ENCODE measurements around the gene SCUBE1. TPM values are rescaled to one million over a fixed set of nuclear protein-coding genes. Genes with fewer than 3 reads are reported as not detected.

SCUBE1 gene
- total and polyA plus RNA-seq, 2 of the 8 experiments (the other 6 are each of a cell fraction or from before 2014, with no cell fraction given) = 2.3 to 4.9 TPM

DNA sequence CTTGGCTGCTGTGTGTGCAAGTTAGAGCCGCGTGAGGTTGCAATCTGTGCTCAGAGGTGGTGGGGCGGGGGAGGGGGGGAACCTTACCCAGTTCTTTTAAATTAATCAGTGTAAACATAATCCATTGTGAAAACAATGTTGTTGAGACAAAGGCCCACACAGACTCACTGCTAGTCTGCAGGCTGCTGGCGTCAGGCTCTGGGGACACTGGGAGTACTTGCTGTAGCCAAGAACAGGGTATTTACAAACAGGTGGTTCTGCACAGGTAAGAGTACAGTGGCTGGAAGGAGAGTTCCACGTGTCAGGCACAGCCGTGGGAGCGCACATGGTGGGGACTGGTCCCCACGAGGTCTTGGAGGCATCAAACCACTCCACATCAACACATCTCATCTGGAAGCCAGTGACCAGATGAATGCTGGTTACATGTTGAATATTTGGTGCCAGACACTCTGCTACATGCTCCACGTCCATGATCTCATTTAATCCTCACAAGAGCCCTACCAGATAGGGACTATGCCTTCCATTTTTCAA lies 27.4 kb downstream of the SCUBE1 start:
- Histone ChIP-seq H3K14ac (ENCODE audit: insufficient read length) (no peak overlapping the region), H3K56ac (replicated peaks; ENCODE audit: insufficient read length, low read depth, low read length) (no peak overlapping the region), H4K91ac (replicated peaks; ENCODE audit: insufficient read length, low read length) (no peak overlapping the region), H3K18ac (ENCODE audit: extremely low read depth, low read length) (0 out of 2 replicates have a peak overlapping the region, but pooled peaks have one; percentile 38), H4K8ac (ENCODE audit: extremely low read depth, insufficient read depth, low read length) (no peak overlapping the region), H2AK5ac (ENCODE audit: low read depth, low read length) (no peak overlapping the region), H3K36me3 (ENCODE audit: control insufficient read depth in 2 of 4, insufficient read depth in 4 of 4, low read length in 3 of 4) (no peaks in the 10 kb centered on the region), H3K4me1 (replicated peaks in 1 of 4; ENCODE audit: control insufficient read depth in 3 of 4, insufficient read depth in 4 of 4, low read length in 3 of 4) (peaks cover 0 to 4% (median 0%) of the 10 kb centered on the region in 4 experiments; a peak in 2 of 7 replicates), H3K4me2 (ENCODE audit: insufficient read depth in 1 of 2, low read depth in 2 of 2, low read length in 2 of 2) (peak overlapping the region in 1 of 2 experiments; percentile 2; a peak in 1 of 4 replicates), H3K4ac (replicated peaks; ENCODE audit: insufficient read length, low read depth, low read length) (no peak overlapping the region), H4K20me1 (replicated peaks in 1 of 2; ENCODE audit: control insufficient read depth in 1 of 2, insufficient read depth in 2 of 2, low read length in 2 of 2) (no peaks in the 10 kb centered on the region), H4K5ac (ENCODE audit: insufficient read length, low read depth, low read length) (no peak overlapping the region), H3K4me3 (ENCODE audit: extremely low read depth in 1 of 4, insufficient read depth in 2 of 4, low read depth in 3 of 4, low read length in 4 of 4) (no peak overlapping the region), H2BK120ac (replicated peaks; ENCODE audit: low read depth, low read length) (no peak overlapping the region), H3K79me1 (ENCODE audit: low read depth, low read length) (no peaks in the 10 kb centered on the region), H3K27me3 (replicated peaks in 1 of 4; ENCODE audit: control insufficient read depth in 3 of 4, extremely low read depth in 1 of 4, insufficient read depth in 3 of 4, low read length in 3 of 4) (no peaks in the 10 kb centered on the region; a peak in 1 of 7 replicates), H2BK20ac (ENCODE audit: low read length) (no peak overlapping the region), H3K23me2 (ENCODE audit: low read depth, low read length) (no peaks in the 10 kb centered on the region), H3K27ac (ENCODE audit: low read depth, low read length) (no peak overlapping the region), H3K9me3 (ENCODE audit: insufficient read depth in 2 of 2, low read depth in 1 of 2, low read length in 1 of 2) (no peaks in the 10 kb centered on the region), H3K79me2 (ENCODE audit: control insufficient read depth in 1 of 2, insufficient read depth in 2 of 2, low read length in 2 of 2) (no peaks in the 10 kb centered on the region), H2BK15ac (ENCODE audit: low read length) (0 out of 2 replicates have a peak overlapping the region, but pooled peaks have one; percentile 54), H2AFZ (ENCODE audit: low read length) (no peak overlapping the region), H2BK12ac (ENCODE audit: low read depth, low read length) (0 out of 2 replicates have a peak overlapping the region, but pooled peaks have one; percentile 9), H3K9ac (replicated peaks in 1 of 4; ENCODE audit: extremely low read depth in 1 of 4, low read depth in 3 of 4, low read length in 3 of 4) (no peak overlapping the region), H3K23ac (ENCODE audit: insufficient read length) (no peak overlapping the region), H2BK5ac (ENCODE audit: low read depth, low read length) (no peak overlapping the region)
- CTCF ChIA-PET (ENCODE audit: partially characterized antibody) = interaction anchor here (0.9 to 3.9 kb wide), 4 partner anchors 13 to 45 kb away, joined by 3 to 13 read pairs (median 4); no protein-coding TSS in a partner anchor
- POLR2A ChIA-PET (ENCODE audit: partially characterized antibody) = no interaction called here
- DNase-seq (ENCODE audit: low read depth in 1 of 2, low spot score in 2 of 2) (no peak), FAIRE-seq (no peak)
- WGBS, 2 experiments (ENCODE audit: extremely low coverage in 1 of 2, insufficient coverage in 1 of 2, insufficient read length in 1 of 2, insufficient replicate concordance in 2 of 2, low coverage in 1 of 2, low lambda C conversion rate in 2 of 2, missing lambda C conversion rate in 1 of 2) = 80% methylated on average over 8 of the region's 9 CpGs; no CpG with 5 or more reads in 1 of the 2 experiments
- TF ChIP-seq YY1 (IDR thresholded peaks at IDR 0.05; ENCODE audit: low read depth, low read length) = no peak
- TF ChIP-seq EP300 (IDR thresholded peaks at IDR 0.05; ENCODE audit: borderline replicate concordance in 1 of 2, low read depth in 2 of 2, low read length in 2 of 2) = no peak
- no peak for TF ChIP-seq HDAC2 (IDR thresholded peaks at IDR 0.05; ENCODE audit: borderline replicate concordance in 1 of 2, low read depth in 2 of 2, low read length in 2 of 2)
- TF ChIP-seq RFX5 (IDR thresholded peaks at IDR 0.05; ENCODE audit: borderline replicate concordance, low read depth, low read length) = no peak
- no peak for TF ChIP-seq TEAD4 (IDR thresholded peaks at IDR 0.05; ENCODE audit: low read depth, low read length)
- TF ChIP-seq GABPA (IDR thresholded peaks at IDR 0.05; ENCODE audit: borderline replicate concordance, insufficient read depth, low read length) = no peak
- no peak for TF ChIP-seq SP4 (IDR thresholded peaks at IDR 0.05; ENCODE audit: low read length)
- no peak for TF ChIP-seq BRCA1 (IDR thresholded peaks at IDR 0.05; ENCODE audit: low read depth, low read length)
- no peak for TF ChIP-seq PHF8 (conservative IDR thresholded peaks at IDR 0.05; ENCODE audit: low read depth, low read length)
- no peak for TF ChIP-seq MAFK (IDR thresholded peaks at IDR 0.05; ENCODE audit: low read depth, low read length)
- no peak for TF ChIP-seq SP2 (IDR thresholded peaks at IDR 0.05; ENCODE audit: low read length)
- TF ChIP-seq ZNF274 (IDR thresholded peaks at IDR 0.05; ENCODE audit: borderline replicate concordance, extremely low read depth, low read length) = no peak
- no peak for TF ChIP-seq NANOG (IDR thresholded peaks at IDR 0.05; ENCODE audit: insufficient read depth, low read depth, low read length, poor library complexity, severe bottlenecking)
